Esophagus squamous epithelium (tissue), 5 donors: ENCODE measurements around the gene TSPAN33. TPM values are rescaled to one million over a fixed set of nuclear protein-coding genes. Genes with fewer than 3 reads are reported as not detected.

Source experiments
- DNase-seq: peaks from one replicate; lab custom pipeline; 2025; lab: John Stamatoyannopoulos, UW
- H3K27ac ChIP-seq, 4 donors: fragments of 200-600 bp; sonication (generic); one replicate each; pipeline ENCODE4 v1.5.1; 2016 to 2019; ENCODE audit warnings: mild to moderate bottlenecking in 1 of 4
- H3K27me3 ChIP-seq, 4 donors: fragments of 200-600 bp; sonication (generic); 1 replicate in 3 of 4; 2 replicates in 1 of 4; pipeline versions ENCODE4 v1.5.1 to v1.6.0; 2017 to 2021; ENCODE audit warnings: antibody characterized with exemption in 1 of 4
- H3K36me3 ChIP-seq, 3 donors: fragments of 200-600 bp; sonication (generic); one replicate each; pipeline ENCODE4 v1.5.1; 2016 to 2019
- H3K4me1 ChIP-seq, 3 donors: fragments of 200-600 bp; sonication (generic); one replicate each; pipeline ENCODE4 v1.5.1; 2017 to 2019
- H3K4me3 ChIP-seq, 4 donors: fragments of 200-600 bp; sonication (generic); 1 replicate in 3 of 4; 2 replicates in 1 of 4; pipeline ENCODE4 v1.5.1; 2016 to 2019; ENCODE audit warnings: mild to moderate bottlenecking in 2 of 4, moderate library complexity in 1 of 4
- H3K9me3 ChIP-seq, 3 donors: fragments of 200-600 bp; sonication (generic); one replicate each; pipeline ENCODE4 v1.5.1; 2016 to 2019
- POLR2A ChIP-seq, 4 donors: fragments of 450-650 bp; IDR thresholded peaks; one replicate each; pipeline ENCODE4 v1.6.1; 2017; ENCODE audit warnings: antibody characterized with exemption in 4 of 4, mild to moderate bottlenecking in 4 of 4, moderate library complexity in 3 of 4
- WGBS, 2 donors: methylation state at CpG; one replicate each; pipeline ENCODE4 v1.1.5; 2018; 5-methylcytosine and 5-hydroxymethylcytosine counted together
- intact Hi-C: fragments of 100-400 bp; cut with DNase I; formaldehyde crosslinking; loops from one replicate; pipeline ENCODE4 v1.15.0; 2022
- total RNA-seq, 4 donors: library from RNA; depleted of rRNA; stranded (reverse); fragments of >200 nt; gene quantifications; one replicate each; pipeline ENCODE4 v1.1.0, GENCODE V29; 2016
- TF ChIP-seq, protein P1 (sequence below), 6 experiments: fragments of 450-650 bp in 4 of 6; fragments of 200-600 bp in 2 of 6; sonication (generic) in 2 of 6; IDR thresholded peaks; one replicate each; pipeline ENCODE4 v1.5.1; 2016 to 2019; ENCODE audit warnings: antibody characterized with exemption in 6 of 6, mild to moderate bottlenecking in 4 of 6, moderate library complexity in 4 of 6
- donor health status: DM: yes; HTN: yes; CAD: no.

TSPAN33 gene
- total RNA-seq, 4 donors from 2014 or later = 0.44 to 5.9 (median 4.0) TPM

DNA sequence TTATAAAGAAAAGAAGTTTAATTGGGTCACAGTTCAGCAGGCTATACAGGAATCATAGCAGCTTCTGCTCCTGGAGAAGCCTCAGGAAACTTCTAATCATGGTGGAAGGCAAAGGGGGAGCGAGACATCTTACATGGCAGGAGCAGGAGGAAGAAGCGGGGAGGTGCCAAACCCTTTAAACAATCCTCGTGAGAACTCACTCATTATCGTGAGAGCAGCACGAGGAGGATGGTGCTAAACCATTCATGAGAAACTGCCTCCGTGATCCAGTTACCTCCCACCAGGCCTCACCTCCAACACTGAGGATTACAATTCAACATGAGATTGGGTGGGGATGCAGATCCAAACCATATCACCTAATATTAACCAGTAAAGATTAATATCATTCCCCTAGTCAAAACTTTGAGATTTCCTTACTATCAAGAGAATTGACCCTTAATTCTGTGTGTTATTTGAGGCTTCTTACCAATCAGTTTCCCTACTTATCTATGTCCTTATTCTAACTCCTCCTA lies 42.3 kb downstream of the TSPAN33 start:
- Histone ChIP-seq H3K9me3 (no peaks in the 10 kb centered on the region), H3K4me3 (no peak overlapping the region), H3K27ac (no peak overlapping the region), H3K36me3 (no peaks in the 10 kb centered on the region), H3K27me3 (peaks cover 0 to 16% (median 0%) of the 10 kb centered on the region in 4 donors), H3K4me1 (peaks cover 0 to 71% (median 37%) of the 10 kb centered on the region in 3 donors)
- no peak for DNase-seq
- WGBS, 2 donors = 84 to 88% methylated on average over 6 of the region's 6 CpGs
- intact Hi-C loops = no loop called here
- TF ChIP-seq POLR2A (IDR thresholded peaks at IDR 0.05) = no peak
- TF ChIP-seq, protein P1, sequence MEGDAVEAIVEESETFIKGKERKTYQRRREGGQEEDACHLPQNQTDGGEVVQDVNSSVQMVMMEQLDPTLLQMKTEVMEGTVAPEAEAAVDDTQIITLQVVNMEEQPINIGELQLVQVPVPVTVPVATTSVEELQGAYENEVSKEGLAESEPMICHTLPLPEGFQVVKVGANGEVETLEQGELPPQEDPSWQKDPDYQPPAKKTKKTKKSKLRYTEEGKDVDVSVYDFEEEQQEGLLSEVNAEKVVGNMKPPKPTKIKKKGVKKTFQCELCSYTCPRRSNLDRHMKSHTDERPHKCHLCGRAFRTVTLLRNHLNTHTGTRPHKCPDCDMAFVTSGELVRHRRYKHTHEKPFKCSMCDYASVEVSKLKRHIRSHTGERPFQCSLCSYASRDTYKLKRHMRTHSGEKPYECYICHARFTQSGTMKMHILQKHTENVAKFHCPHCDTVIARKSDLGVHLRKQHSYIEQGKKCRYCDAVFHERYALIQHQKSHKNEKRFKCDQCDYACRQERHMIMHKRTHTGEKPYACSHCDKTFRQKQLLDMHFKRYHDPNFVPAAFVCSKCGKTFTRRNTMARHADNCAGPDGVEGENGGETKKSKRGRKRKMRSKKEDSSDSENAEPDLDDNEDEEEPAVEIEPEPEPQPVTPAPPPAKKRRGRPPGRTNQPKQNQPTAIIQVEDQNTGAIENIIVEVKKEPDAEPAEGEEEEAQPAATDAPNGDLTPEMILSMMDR (IDR thresholded peaks at IDR 0.05) = no peak

DNA sequence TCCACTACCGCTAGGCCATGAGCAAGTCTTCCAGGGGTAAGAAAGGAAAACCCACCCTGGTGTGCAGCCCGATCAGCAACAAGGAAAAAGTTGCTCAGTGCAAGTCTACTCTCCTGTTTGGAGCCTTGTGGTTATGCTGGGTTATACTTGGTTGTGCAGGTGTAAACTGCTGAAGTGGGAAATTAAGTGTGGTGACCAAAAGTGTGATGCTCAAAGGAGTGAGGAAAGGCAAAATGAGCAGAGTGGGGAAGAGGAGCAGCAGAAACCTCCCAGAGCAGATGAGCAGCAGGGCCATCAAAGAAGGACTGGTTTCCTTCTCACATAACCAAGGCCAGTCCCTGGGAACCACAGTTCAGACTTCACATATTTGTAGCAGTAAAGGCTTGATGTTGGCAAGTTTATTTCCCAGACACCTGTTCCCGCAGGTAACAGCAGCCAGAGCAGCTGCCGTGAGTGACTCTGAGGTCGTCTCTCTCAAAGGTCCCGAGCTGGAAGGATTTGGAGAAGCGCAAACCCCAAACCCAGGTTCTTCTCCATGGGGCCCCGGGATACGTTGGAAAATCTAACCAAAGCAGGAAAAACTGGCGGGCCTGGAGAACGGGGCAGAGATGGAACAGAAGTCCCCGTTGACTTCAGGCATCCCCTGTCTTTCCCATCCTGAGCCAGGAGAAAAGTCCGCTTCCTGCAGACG lies 43.3 kb downstream of the TSPAN33 start:
- intact Hi-C loops = no loop called here
- Histone ChIP-seq H3K36me3 (no peaks in the 10 kb centered on the region), H3K27ac (peak overlapping the region in 3 of 4 donors; percentile 68 to 71 (median 71)), H3K4me3 (peak overlapping the region; percentile 59 to 90 (median 74)), H3K27me3 (peaks cover 0 to 16% (median 0%) of the 10 kb centered on the region in 4 donors), H3K4me1 (peaks cover 0 to 71% (median 37%) of the 10 kb centered on the region in 3 donors), H3K9me3 (no peaks in the 10 kb centered on the region)
- DNase-seq = no peak
- TF ChIP-seq, protein P1 (IDR thresholded peaks at IDR 0.05) = no peak
- 31 to 37% methylated on average over 11 to 12 of the region's 14 CpGs for WGBS, 2 donors

DNA sequence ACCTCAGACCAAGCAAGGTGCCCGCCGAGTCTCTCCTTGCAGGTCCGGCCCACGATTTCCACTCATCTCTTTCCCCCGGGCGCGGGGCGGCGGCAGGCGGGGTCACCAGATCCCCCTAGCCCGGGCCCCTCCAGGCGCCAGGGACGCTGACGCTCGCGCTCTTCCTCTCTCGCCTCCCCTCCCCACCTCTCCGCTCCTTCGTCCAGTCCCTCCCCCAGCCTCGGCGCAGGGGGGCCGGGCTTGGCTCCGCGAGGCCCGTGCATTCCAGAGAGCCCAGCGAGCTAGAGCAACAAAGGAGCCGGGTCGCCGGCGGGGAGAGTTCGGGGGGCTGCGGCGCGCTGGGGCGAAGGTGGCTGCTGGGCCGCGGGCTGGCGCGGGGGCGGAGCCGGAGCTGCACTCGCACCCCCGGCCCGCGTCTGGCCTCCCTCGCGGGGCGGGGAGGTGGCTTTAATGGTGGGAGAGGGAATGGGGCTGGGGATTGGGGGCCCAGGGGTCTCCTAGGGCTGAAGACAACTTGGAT lies 43.9 kb downstream of the TSPAN33 start, which contains the start of gene SMO:
TSS of gene SMO (plus strand) at position 262 of the 520 bp plus-strand sequence. CDS start 519 bp downstream, outside the sequence.
- peaks cover 0 to 71% (median 37%) of the 10 kb centered on the region in 3 donors for H3K4me1 ChIP-seq
- no peak for DNase-seq
- H3K4me3 ChIP-seq = peak within 1 kb of the TSS; percentile 59 to 90 (median 74)
- WGBS, 2 donors = 4% methylated on average over 4 of the region's 48 CpGs; no CpG with 5 or more reads in 1 of the 2 donors
- no peaks in the 10 kb centered on the region for H3K36me3 ChIP-seq
- TF ChIP-seq, protein P1 (IDR thresholded peaks at IDR 0.05) = no peak
- peaks cover 0 to 16% (median 0%) of the 10 kb centered on the region in 4 donors for H3K27me3 ChIP-seq
- intact Hi-C loops = no loop called here
- H3K9me3 ChIP-seq = no peaks in the 10 kb centered on the region
- peak within 1 kb of the TSS; percentile 47 to 71 (median 70) for H3K27ac ChIP-seq

DNA sequence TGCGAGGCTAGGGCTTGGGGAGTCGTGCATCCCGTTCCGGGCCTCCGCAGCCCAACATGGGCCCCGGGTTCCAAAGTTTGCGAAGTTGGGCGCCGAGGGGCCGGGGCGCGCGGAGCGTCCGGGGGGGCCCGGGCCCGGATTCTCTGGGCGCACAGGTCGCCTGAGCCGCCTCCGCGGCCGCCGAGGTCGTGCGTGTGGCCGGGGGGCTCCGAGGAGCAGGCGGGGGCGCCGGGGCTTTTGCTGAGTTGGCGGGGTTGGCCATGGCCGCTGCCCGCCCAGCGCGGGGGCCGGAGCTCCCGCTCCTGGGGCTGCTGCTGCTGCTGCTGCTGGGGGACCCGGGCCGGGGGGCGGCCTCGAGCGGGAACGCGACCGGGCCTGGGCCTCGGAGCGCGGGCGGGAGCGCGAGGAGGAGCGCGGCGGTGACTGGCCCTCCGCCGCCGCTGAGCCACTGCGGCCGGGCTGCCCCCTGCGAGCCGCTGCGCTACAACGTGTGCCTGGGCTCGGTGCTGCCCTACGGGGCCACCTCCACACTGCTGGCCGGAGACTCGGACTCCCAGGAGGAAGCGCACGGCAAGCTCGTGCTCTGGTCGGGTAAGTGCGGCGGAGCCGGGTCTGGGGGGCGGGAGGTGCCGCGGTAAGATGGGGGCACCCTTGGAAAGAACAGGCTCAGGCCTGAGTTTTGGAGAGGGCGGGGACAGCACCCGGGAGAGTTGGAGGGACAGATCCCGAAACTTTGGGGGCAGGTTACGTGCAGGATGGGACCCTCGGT lies 44.6 kb downstream of the TSPAN33 start:
- no peaks in the 10 kb centered on the region for H3K9me3 ChIP-seq
- peak overlapping the region; percentile 59 to 90 (median 74) for H3K4me3 ChIP-seq
- no peak for TF ChIP-seq POLR2A (IDR thresholded peaks at IDR 0.05)
- TF ChIP-seq, protein P1 (IDR thresholded peaks at IDR 0.05) = no peak
- intact Hi-C loops = no loop called here
- WGBS, 2 donors = 6% methylated on average over 3 to 5 of the region's 83 CpGs
- peaks cover 0 to 70% (median 37%) of the 10 kb centered on the region in 3 donors for H3K4me1 ChIP-seq
- H3K27ac ChIP-seq = peak overlapping the region; percentile 47 to 71 (median 70)
- H3K27me3 ChIP-seq = peaks cover 0 to 16% (median 0%) of the 10 kb centered on the region in 4 donors
- no peaks in the 10 kb centered on the region for H3K36me3 ChIP-seq
- no peak for DNase-seq
